SIG-M5 (cell line): Measurements from ENCODE around the gene PGM2.
"Not testable (repeated sequence)": the region's sequence is repeated elsewhere in the genome, so short reads cannot be mapped to it uniquely, and the experiment has no call there.

Source experiments
- DNase-seq: peaks from one replicate; lab custom pipeline; 2025; lab: John Stamatoyannopoulos, UW

Gene PGM2

DNA sequence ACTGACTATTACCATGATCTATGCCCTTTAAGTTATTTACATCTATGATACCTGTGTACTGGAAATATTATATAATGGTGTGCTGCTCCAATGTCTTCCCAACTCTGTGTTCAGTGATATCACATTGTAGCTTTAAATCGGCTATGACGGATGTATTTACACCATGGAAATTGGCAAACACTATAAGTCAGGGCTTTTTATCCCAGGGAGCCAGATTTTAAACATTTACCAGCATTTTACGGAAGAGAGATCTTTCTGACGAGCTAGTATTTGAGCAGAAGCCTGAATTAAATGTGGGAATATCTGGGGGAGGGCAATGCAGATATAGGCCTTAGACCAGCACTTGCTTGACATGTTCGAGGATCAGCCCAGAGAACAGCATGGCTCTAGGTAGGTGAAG lies 7.7 kb upstream of the PGM2 start:
- DNase-seq: no peak

DNA sequence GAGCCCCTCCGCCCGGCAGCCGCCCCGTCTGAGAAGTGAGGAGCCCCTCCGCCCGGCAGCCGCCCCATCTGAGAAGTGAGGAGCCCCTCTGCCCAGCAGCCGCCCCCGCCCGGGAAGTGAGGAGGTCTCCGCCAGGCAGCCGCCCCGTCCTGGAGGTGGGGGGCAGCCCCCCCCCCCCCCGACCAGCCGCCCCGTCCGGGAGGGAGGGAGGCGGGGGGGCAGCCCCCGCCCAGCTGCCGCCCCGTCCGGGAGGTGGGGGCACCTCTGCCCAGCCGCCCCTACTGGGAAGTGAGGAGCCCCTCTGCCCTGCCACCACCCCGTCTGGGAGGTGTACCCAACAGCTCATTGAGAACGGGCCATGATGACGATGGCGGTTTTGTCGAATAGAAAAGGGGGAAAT lies 6.0 kb upstream of the PGM2 start:
- DNase-seq: not testable (repeated sequence)

DNA sequence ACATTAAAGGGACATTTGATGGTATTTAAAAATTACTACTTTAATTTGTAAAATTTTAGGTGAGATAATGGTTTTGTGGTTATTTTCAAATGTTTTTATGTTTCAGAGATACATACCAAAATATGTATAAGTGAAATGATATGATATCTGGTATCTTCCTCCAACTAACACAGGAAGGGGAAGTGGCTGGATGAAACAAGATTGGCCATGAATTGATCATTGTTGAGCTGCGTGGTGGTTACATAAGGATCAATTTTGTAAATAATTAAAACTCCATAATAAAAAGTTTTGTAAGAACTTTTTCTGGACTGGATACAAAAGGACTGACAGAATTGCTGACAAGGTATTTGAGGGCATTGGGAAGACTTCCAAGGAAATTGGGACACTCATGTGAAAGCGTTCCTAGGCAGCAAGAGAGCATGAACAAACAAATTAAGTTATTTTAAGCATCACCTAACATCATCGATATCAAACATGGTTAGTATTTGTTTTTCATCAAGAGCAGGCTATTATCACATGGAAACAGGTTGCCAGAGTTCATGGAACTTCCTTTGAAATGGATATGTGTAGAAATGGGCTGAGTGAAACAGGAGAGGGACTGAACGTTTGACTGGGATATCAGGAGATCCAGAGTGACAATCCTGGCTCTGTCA lies 4.4 kb upstream of the PGM2 start:
- no peak for DNase-seq

DNA sequence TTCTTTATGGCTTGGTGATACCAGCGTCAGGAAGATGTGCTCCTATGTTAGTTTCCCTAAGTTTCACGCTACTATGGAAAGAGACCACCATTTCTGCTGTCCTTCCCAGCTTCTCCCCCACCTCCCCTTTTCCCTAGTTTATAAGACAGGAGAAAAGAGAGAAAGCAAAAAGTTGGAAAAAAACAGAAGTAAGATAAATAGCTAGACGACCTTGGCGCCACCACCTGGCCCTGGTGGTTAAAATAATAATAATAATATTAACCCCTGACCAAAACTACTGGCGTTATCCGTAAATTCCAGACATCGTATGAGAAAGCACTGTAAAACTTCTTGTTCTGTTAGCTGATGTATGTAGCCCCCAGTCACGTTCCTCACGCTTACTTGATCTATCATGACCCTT lies 985 bp upstream of the PGM2 start:
- DNase-seq: not testable (repeated sequence)

DNA sequence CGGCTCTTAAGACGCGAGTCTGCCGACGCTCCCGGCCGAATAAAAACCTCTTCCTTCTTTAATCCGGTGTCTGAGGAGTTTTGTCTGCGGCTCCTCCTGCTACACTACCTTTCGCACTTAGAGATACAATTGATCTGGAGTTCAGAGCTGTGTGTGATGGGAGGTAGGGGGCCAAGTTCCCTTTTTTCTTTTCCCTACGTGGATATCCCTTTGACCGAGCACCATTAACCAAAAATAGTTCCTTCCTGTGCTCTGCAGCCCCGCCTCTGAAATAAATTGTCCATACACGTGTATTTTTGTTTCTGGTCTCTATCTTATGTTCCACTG lies 555 bp upstream of the PGM2 start:
- DNase-seq: peak; percentile 41

DNA sequence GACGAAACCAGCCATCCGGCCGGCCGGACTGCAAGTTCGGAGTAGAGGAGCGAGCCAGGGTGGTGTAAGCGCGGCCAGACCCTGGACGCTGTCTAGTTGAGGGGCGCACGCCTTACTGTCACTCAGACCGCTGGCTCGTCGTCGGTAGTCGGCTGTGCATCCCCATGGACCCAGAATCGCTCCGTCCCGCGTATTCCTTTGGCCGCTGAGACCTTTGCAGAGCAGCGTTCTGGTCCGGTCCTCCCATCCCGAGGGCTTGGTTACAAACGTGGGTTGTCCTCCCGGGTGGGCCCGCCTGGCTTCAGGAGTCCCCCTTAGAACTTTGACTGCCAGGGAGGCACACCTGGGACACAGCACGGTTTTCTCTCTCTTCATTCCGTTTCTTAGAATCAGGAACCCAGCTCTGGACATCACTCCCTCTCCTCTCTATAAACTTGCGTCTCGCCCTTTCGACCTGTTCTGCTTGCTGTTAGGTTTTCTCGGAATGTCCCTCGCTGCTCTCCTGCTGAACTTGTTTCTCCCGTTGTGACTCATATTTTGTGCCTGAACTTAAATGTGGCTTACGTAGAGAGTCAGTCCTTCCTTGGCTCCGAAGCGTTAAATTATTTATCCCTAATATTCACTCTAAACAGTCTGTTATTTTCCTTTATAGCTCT lies 672 bp downstream of the PGM2 start:
- DNase-seq: no peak

DNA sequence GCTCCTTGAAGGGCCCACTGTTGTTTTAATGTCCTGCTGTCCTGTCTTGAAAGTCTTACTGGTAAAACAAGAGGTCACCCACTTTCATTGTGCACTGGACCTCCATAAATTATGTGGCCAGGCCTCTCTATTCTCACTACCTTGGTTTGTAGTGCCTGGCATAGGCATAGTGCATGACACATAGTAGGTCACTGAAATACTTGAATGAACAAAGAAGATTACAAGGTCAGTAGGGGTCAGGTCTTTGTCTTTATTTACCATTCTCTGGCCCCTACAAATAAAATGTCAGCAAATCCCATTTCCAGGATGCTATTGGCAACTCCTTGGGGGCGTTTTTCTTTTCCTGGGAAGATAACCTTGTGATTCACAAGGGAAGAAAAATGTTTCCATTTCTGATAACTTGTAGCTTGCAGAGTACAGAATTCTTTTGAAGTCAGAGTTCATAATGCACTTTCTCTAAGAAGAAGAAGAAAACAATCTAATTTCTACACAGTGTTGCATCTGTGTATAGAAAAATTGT lies 1.4 kb downstream of the PGM2 start:
- DNase-seq: no peak

DNA sequence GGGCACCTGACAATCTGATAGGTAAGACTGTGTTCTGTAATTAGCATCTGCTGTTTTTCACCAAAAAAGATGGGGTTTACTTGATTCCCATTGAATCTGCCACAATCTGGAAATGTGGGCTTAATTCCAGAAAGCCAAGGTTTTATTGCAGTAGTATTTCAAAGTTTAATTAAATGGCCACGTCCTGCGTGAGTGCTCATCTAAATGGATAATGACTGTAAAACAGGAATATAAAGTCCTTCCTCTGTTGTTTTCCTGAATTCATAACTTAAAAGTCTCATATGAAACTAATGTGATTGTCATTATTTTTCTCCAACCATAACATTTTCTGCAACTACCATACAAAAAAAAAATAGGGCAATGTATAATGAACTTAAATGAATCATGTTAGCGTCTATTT lies 2.4 kb downstream of the PGM2 start:
- DNase-seq: no peak

DNA sequence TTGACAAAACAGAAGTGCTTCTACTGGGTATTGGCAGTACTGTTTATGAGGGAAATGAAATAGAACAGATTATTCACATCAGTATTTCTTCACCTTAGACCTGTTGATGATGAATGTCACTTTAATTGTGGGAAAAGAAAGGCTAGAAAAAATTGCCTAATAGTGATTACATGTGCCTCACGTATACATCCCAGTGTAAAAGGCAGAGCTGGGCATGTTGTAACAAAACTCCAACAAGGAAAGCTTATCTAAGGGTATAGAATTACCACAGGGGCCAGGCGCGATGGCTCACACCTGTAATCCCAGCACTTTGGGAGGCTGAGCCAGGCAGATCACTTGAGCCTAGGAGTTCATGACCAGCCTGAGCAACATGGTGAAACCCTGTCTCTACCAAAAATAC lies 4.2 kb downstream of the PGM2 start:
- no peak for DNase-seq

DNA sequence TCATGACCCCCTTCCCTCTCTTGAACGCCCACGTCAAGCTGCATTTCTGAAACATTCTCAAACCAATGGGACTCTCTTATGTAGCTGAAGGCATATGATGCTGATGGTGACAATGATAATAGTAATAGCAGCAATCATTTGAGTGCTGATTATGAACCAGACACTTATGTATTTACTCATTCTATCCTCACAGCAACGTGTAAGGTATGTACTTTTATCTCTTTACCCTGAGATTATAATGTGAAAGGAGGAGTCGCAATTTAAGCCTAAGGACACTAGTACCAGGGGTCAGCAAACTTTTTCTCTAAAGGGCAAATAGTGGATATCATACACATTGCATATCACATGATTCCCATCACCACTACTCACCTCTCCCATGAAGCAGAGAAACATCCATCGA lies 8.5 kb downstream of the PGM2 start:
- no peak for DNase-seq

DNA sequence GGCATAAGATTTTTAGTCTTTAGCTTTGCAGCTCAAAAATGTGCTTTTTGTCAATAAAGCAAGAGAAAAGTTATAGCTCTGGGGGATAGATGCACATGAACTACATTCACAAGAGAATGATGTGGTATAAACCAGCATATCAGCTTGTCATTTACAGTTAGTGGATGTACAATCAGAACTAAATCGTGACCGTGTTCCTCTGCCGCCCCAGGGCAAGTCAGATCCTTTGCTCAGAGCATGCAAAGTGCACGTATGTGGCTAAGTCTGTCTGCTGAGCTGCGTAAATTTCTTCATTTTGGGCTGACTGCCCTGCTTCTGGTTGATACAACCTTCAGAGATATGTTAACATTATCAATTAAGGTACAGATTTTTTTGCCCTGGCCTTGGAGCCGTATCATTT lies 9.3 kb downstream of the PGM2 start:
- no peak for DNase-seq

DNA sequence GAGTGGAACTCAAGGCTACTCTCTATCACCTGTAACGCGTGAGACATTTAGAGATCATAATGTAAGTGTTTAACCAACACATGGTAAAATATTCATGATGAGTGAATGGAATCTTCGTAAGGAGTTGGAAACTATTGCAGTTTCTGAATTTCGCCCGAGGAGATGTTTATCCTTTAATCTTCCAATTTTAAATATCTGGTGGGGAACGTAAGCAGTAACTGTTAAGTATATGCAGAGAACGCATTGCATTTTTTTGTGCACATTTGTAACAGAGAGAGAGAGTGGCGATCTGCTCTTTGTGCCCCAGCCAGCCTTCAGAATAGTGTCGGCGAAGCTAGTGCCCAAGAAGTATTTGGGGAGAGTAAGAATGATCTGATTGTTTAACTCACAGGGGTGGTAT lies 9.8 kb downstream of the PGM2 start:
- no peak for DNase-seq

DNA sequence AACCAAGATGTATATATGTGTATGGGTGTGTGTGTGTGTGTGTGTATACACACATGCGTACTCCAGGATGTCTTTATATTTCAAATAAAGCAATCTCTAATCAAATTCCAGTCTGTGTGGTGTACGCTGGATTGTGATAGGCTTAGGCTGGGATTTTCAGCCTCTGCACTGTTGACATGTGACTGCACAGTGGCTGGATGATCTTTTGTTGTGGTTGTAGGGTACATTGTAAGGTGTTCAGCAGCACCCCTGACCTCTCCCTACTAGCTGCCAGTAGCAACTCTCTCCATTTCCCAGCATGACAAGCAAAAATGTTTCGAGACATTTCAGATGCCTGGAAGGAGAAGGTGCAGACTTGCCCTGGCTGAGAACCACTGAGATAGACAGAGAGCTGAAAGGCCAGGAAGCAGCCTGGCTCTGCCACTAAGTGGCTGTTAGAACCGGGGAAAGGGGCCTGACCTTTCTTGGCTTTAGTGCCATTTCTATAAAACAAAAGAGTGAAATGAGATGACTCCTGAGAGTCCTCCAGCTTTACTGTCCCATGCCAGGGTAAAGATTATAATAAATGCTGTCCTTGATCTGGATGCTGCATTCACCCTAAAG lies 10.5 kb downstream of the PGM2 start:
- DNase-seq: no peak

DNA sequence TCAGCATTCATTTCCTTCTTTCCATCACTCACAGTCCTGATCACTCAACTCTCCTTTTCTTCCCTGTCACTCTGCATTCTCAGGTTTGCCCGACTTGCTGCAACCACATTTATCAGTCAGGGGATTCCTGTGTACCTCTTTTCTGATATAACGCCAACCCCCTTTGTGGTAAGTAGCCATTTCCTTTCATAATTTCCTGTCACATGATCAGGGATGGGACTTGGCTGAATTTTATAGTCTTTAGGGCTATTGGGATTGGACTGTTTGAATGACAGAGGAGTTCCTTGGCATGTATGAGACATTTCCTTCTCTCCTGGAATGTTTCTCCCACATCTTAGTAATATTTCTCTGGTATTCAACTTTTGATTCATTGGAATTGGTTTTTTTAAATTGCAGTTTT lies 11.0 kb downstream of the PGM2 start:
- no peak for DNase-seq

DNA sequence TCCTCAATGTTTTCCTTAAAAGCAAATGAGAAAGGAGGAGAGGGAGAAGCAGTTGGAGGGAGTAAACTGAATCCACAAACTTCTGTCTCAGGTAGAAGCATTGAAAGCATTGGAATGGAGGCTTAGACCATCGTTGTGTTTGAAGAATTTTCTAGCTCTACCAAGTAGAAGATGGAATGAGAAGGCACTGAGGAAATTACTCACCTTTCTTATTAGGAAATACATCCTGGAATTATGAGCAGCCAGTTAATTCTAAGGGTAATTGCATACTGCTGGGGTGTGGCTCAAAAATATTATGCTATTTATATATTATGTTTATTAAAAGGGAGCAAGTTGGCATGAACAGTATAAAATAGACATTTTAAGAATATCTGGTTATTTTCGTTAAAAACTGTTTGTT lies 12.9 kb downstream of the PGM2 start:
- DNase-seq: no peak

DNA sequence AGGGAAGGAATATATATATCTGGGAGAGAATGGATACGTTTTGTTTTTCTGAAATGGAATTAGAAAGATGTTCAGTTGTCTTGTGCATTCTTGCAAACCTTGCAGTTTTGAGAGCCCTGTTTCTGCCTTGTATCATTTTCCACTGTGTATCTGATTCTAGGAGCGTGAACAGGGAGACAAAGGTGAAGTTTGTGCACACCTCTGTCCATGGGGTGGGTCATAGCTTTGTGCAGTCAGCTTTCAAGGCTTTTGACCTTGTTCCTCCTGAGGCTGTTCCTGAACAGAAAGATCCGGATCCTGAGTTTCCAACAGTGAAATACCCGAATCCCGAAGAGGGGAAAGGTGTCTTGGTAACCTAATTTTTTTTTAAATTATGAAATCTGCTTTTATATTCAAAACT lies 17.7 kb downstream of the PGM2 start:
- no peak for DNase-seq

DNA sequence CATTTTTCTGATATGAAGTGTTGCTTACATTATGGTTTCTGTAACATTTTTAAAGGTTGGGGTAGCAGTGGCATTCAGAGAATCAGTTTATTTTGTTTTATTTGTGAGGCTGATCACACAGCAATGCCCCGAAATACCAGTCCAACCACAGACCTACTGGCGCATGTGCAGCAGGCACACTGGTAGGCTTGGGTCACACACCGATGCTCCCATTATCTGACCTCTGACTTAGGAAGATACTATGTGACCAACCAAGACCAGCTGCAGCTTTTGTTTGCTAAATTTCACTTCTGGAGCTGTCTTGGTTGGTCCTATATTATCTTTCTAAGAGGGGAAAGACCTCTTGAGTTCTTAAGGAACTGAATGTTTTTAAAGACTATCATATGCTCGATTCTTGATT lies 18.7 kb downstream of the PGM2 start:
- no peak for DNase-seq

DNA sequence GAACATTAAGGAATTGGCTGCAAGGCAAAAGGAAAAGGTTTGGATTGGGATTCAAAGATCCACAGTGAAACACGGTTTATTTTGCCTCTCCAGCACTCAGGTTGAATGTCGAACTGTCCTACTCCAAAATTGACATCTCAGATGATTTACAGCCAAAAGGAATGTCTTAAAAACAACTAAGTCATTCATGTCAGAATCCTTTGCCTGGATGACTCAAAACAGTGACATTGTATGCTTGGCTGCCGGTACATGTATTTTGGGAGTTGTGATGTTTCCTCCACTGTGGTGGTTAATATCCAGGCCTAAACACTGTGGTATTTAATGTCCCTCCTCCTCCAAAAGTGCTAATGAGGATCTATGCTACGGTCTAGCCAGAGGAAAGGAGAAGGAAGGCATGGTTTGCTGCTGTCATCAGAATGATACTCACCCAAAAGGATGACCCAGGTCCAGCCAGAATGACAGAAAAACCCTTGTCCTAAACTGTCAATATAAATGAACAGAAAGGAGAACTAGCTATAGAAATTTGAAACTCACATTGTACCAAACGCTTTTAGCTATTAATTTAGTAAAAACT lies 20.9 kb downstream of the PGM2 start:
- DNase-seq: no peak

DNA sequence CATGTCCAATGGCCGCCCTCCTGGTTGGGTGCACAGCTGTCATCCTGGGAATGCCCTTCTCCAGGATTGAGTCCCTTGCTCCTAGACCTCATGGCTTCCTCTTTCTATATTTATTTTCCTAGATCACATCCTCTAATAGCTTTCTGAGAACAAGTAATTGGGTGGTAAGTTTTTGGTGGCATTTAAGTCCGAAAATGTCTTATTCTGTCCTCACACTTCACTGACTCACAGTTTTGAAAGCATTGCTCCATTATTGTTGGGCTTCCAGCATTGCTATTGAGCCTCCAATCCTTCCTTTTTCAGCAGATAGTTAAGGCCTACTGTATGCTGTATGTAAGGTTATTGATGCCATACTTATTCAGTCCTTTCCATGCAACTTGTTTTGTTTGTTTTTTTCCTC lies 25.9 kb downstream of the PGM2 start:
- no peak for DNase-seq

DNA sequence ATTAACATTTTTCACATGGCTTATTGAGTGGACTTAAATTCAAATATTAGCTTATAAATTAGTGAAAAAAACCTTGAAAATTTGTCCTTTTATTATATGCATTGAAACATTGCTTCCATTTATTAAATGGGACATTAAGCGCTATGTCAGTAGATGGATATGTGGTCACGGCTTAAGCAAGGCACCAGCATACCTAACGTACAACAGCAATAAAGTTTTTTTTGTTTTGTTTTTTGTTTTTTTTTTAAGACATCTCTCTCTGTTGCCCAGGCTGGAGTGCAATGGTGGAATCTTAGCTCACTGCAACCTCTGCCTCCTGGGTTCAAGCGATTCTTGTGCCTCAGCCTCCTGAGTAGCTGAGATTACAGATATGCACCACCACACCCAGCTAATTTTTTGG lies 31.6 kb downstream of the PGM2 start:
- DNase-seq: no peak

DNA sequence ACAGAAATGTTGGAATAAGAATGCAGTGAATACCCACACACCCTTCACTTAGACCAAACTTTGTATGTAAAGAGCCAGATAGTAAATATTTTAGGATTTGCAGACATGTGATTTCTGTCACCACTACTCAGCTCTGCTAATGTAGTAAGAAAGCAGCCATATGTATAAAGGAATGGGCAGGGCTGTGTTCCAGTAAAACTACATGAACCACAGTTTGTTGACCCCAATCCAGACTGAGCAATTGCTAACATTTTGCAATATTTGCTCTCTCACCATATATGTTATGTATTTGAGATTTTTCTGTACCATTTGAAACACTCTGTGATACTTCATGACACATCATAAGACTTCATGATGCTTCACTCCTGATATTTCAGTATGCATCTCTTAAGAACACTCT lies 32.4 kb downstream of the PGM2 start:
- no peak for DNase-seq

DNA sequence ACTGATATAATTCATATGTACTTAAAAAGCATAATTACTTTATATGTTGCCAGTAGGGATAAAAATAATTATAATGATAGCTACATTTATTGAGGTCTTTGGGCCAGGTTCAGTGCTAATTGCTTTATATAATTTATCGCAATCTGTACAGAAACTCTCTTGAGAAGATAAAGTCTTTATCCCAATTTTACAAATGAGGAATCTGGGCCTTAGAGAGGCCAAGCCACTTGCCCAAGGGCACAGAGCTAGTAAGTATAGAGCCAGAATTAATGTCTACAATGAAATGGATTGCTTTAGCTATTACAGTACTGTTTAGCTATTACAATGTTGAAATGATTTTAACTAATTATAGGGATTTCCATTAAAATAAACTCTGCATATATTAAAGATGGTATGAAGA lies 33.8 kb downstream of the PGM2 start:
- no peak for DNase-seq

DNA sequence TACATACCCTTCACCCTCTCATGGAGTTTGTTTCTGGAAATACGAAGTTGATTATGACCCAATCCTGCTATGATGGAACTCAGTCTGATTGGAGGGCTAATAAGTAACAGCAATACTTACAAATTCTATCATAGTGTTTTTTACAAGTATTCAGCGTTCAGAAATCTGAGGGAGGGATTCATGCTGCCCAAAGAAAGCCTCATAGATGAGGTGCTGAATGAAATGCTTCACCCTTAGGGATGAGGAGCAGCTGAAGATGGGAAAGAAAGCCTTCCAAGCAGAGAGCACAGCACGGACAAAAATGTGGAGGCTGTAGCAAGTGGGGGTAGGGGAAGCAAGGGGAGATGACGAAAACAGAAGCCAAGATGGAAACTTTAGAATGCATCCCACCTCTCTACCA lies 36.5 kb downstream of the PGM2 start:
- no peak for DNase-seq
